ENCODE results near the gene CCDC200. TPM values are rescaled to one million over a fixed set of nuclear protein-coding genes. Genes with fewer than 3 reads are reported as not detected.

Gene CCDC200
- total and polyA plus RNA-seq, 2 of the 13 experiments (the other 11 are each of a cell fraction or from before 2014, with no cell fraction given), result not detected

- FAIRE-seq, result no peak
Observed at GRCh38 chr17:43219746-43220380, 8.6 kb downstream of the CCDC200 start.

GRCh38 chr17:43219001-43219400, 9.4 kb downstream of the CCDC200 start:
- 98% methylated on average over 2 of the region's 2 CpGs for WGBS (ENCODE audit: low lambda C conversion rate)
- no TSS peak for BruUV-seq (replicated peaks)

More at GRCh38 chr17:43219746-43220380, 8.6 kb downstream of the CCDC200 start:
- no peak for TF ChIP-seq POGZ (CRISPR knock-in tag; IDR thresholded peaks at IDR 0.05)
- TF ChIP-seq RBFOX2 (IDR thresholded peaks at IDR 0.05; ENCODE audit: low read depth, low read length), result peak; percentile 40
- peak in 1 of 2 experiments; percentile 30; a peak in 1 of 4 replicates for TF ChIP-seq POLR2A (IDR thresholded peaks at IDR 0.05; ENCODE audit: insufficient read depth in 1 of 2, low read depth in 2 of 2, low read length in 2 of 2)
- Histone ChIP-seq H3K9ac (ENCODE audit: insufficient read depth, low read depth, low read length) (no peak overlapping the region), H3K9me3 (ENCODE audit: low read length) (no peaks in the 10 kb centered on the region), H3K4me1 (ENCODE audit: insufficient read depth, low read length) (peaks cover 48% of the 10 kb centered on the region), H4K20me1 (ENCODE audit: insufficient read depth, low read length) (no peaks in the 10 kb centered on the region), H3K27me3 (ENCODE audit: control insufficient read depth in 1 of 2, insufficient read depth in 2 of 2, low read length in 2 of 2) (no peaks in the 10 kb centered on the region), H3K27ac (ENCODE audit: extremely low read length, insufficient read depth, low read length) (no peak overlapping the region), H3K36me3 (replicated peaks in 1 of 2; ENCODE audit: control insufficient read depth in 1 of 2, insufficient read depth in 2 of 2, low read length in 2 of 2) (peaks cover 19 to 49% of the 10 kb centered on the region in 2 experiments), H2AFZ (ENCODE audit: low read length) (no peak overlapping the region), H3K79me2 (ENCODE audit: insufficient read depth, low read length) (no peaks in the 10 kb centered on the region), H3K4me2 (ENCODE audit: low read depth, low read length) (no peak overlapping the region), H3K4me3 (replicated peaks in 1 of 3; ENCODE audit: insufficient read depth in 1 of 3, low read depth in 2 of 3, low read length in 3 of 3) (no peak overlapping the region)
- BruUV-seq (replicated peaks), result no TSS peak
- DNase-seq (ENCODE audit: low spot score) (no peak), ATAC-seq (no peak)
- intact Hi-C loops (cut with micrococcal nuclease; ENCODE audit: unreplicated experiment) (no loop called here), in situ Hi-C loops (cut with HindIII; ENCODE audit: extremely low pct_ligation_motif_present, low pct_unique_long_range_greater_than_20kb) (no loop called here)
- WGBS (ENCODE audit: low lambda C conversion rate), result 98% methylated on average over 8 of the region's 8 CpGs
- ChIA-PET CTCF (ENCODE audit: low intra/inter-chr PET ratio, low total read pairs) (no interaction called here), POLR2A (interaction anchor here (0.7 to 5.7 kb wide), 7 partner anchors 8 to 209 kb away, joined by 3 to 177 read pairs (median 4); partner anchors contain the start of genes NBR1, TMEM106A and VAT1)

More at GRCh38 chr17:43219001-43219400, 9.4 kb downstream of the CCDC200 start:
- Histone ChIP-seq H2AFZ (ENCODE audit: low read length) (no peak overlapping the region), H3K4me2 (ENCODE audit: low read depth, low read length) (no peak overlapping the region), H3K9me3 (ENCODE audit: low read length) (no peaks in the 10 kb centered on the region), H3K36me3 (replicated peaks in 1 of 2; ENCODE audit: control insufficient read depth in 1 of 2, insufficient read depth in 2 of 2, low read length in 2 of 2) (peaks cover 17 to 45% of the 10 kb centered on the region in 2 experiments), H3K4me3 (replicated peaks in 1 of 3; ENCODE audit: insufficient read depth in 1 of 3, low read depth in 2 of 3, low read length in 3 of 3) (no peak overlapping the region), H3K9ac (ENCODE audit: insufficient read depth, low read depth, low read length) (no peak overlapping the region; the same call in 1 of the 2 replicates), H3K4me1 (ENCODE audit: insufficient read depth, low read length) (peaks cover 57% of the 10 kb centered on the region), H3K79me2 (ENCODE audit: insufficient read depth, low read length) (peaks cover 3% of the 10 kb centered on the region), H4K20me1 (ENCODE audit: insufficient read depth, low read length) (no peaks in the 10 kb centered on the region), H3K27me3 (ENCODE audit: control insufficient read depth in 1 of 2, insufficient read depth in 2 of 2, low read length in 2 of 2) (no peaks in the 10 kb centered on the region), H3K27ac (ENCODE audit: extremely low read length, insufficient read depth, low read length) (peak overlapping the region; percentile 94)
- in situ Hi-C loops (cut with HindIII; ENCODE audit: extremely low pct_ligation_motif_present, low pct_unique_long_range_greater_than_20kb), result no loop called here
- FAIRE-seq, result no peak
- no peak for ATAC-seq
- DNase-seq (ENCODE audit: low spot score), result no peak
- POLR2A ChIA-PET, result interaction anchor here (0.8 to 5.7 kb wide), 7 partner anchors 20 to 221 kb away, joined by 3 to 177 read pairs (median 7); partner anchors contain the start of genes NBR1, RPL27 and VAT1
- CTCF ChIA-PET (ENCODE audit: low intra/inter-chr PET ratio, low total read pairs), result no interaction called here
- intact Hi-C loops (cut with micrococcal nuclease; ENCODE audit: unreplicated experiment), result no loop called here
- TF ChIP-seq ARID2 (CRISPR knock-in tag; IDR thresholded peaks at IDR 0.05; ENCODE audit: borderline replicate concordance) (no peak), SOX6 (IDR thresholded peaks at IDR 0.05) (no peak), SOX6 (CRISPR knock-in tag; IDR thresholded peaks at IDR 0.05) (0 out of 2 replicates have a peak, but pooled peaks have one; percentile 4), ZNF383 (CRISPR knock-in tag; IDR thresholded peaks at IDR 0.05; ENCODE audit: borderline replicate concordance) (no peak), FOXA1 (IDR thresholded peaks at IDR 0.05) (no peak), FOXA1 (CRISPR knock-in tag; IDR thresholded peaks at IDR 0.05) (no peak), POLR2A (IDR thresholded peaks at IDR 0.05; ENCODE audit: insufficient read depth in 1 of 2, low read depth in 2 of 2, low read length in 2 of 2) (peak in 1 of 2 experiments; percentile 13; a peak in 1 of 4 replicates), DDIT3 (CRISPR knock-in tag; IDR thresholded peaks at IDR 0.05) (no peak), NR2F6 (IDR thresholded peaks at IDR 0.05) (no peak), NR2F6 (CRISPR knock-in tag; IDR thresholded peaks at IDR 0.05) (no peak), FOXK2 (IDR thresholded peaks at IDR 0.05) (no peak), KDM2A (CRISPR knock-in tag; IDR thresholded peaks at IDR 0.05; ENCODE audit: borderline replicate concordance, low read depth) (no peak), ZNF20 (CRISPR knock-in tag; IDR thresholded peaks at IDR 0.05) (no peak)

All from HepG2 (cell line).